Gastrocnemius medialis (tissue), 4 donors: Measurements from ENCODE around the gene FUZ.

Experiments used
- POLR2A ChIP-seq, 2 donors: fragments of 450-650 bp; IDR thresholded peaks; one replicate each; pipeline ENCODE4 v1.6.1; 2017; ENCODE audit warnings: antibody characterized with exemption in 2 of 2, mild to moderate bottlenecking in 2 of 2, moderate library complexity in 2 of 2
- TF ChIP-seq, protein P1 (sequence below), 5 experiments: fragments of 450-650 bp in 3 of 5; fragments of 200-600 bp in 2 of 5; sonication (generic) in 2 of 5; IDR thresholded peaks in 4 of 5; conservative IDR thresholded peaks in 1 of 5; 1 replicate in 4 of 5; 2 replicates in 1 of 5; pipeline ENCODE4 v1.5.1; 2016 to 2019; ENCODE audit warnings: antibody characterized with exemption in 5 of 5, mild to moderate bottlenecking in 3 of 5, moderate library complexity in 3 of 5

DNA sequence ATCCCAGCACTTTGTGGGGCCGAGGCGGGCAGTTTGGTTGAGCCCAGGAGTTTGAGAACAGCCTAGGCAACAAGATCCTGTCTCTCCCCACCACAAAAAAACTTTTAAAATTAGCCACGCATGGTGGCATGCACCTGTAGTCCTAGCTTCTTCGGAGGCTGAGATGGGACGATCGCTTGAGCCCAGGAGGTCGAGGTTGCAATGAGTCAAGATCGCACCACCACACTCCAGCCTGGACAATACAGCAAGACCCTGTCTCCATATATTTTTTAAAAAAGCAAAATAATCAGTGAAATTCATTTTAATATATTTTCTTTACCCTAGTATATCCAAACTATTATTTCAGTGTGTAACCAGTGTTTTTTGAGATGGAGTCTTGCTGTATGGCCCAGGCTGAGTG, 38.1 kb downstream of the FUZ start:
- TF ChIP-seq, protein P1, sequence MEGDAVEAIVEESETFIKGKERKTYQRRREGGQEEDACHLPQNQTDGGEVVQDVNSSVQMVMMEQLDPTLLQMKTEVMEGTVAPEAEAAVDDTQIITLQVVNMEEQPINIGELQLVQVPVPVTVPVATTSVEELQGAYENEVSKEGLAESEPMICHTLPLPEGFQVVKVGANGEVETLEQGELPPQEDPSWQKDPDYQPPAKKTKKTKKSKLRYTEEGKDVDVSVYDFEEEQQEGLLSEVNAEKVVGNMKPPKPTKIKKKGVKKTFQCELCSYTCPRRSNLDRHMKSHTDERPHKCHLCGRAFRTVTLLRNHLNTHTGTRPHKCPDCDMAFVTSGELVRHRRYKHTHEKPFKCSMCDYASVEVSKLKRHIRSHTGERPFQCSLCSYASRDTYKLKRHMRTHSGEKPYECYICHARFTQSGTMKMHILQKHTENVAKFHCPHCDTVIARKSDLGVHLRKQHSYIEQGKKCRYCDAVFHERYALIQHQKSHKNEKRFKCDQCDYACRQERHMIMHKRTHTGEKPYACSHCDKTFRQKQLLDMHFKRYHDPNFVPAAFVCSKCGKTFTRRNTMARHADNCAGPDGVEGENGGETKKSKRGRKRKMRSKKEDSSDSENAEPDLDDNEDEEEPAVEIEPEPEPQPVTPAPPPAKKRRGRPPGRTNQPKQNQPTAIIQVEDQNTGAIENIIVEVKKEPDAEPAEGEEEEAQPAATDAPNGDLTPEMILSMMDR (IDR thresholded peaks at IDR 0.05 in 4 of 5, conservative IDR thresholded peaks at IDR 0.05 in 1 of 5) = no peak
- no peak for TF ChIP-seq POLR2A (IDR thresholded peaks at IDR 0.05)
